ENCODE results near the gene RBPMS2.
A peak's percentile ranks its signal among the peaks of the same experiment; 100 is the strongest.

RBPMS2 gene

GRCh38 chr15:64731012-64731804, 44.2 kb downstream of the RBPMS2 start:
- DNase-seq (ENCODE audit: low read depth in 2 of 3, low spot score in 1 of 3), result peak; percentile 78 to 90 (median 82)

GRCh38 chr15:64730151-64730550, 45.2 kb downstream of the RBPMS2 start:
- no peak for DNase-seq (ENCODE audit: low read depth in 2 of 3, low spot score in 1 of 3)

GRCh38 chr15:64720188-64720587, 55.2 kb downstream of the RBPMS2 start:
- DNase-seq (ENCODE audit: low read depth in 2 of 3, low spot score in 1 of 3), result no peak

- DNase-seq (ENCODE audit: low read depth in 2 of 3, low spot score in 1 of 3), result no peak
Measured at GRCh38 chr15:64717735-64718495, 57.5 kb downstream of the RBPMS2 start.

- no peak for DNase-seq (ENCODE audit: low read depth in 2 of 3, low spot score in 1 of 3)
Measured at GRCh38 chr15:64717130-64717529, 58.3 kb downstream of the RBPMS2 start.

GRCh38 chr15:64716452-64716851, 58.9 kb downstream of the RBPMS2 start:
- no peak for DNase-seq (ENCODE audit: low read depth in 2 of 3, low spot score in 1 of 3)

- DNase-seq (ENCODE audit: low read depth in 2 of 3, low spot score in 1 of 3), result no peak
Measured at GRCh38 chr15:64713592-64713991, 61.8 kb downstream of the RBPMS2 start.

GRCh38 chr15:64712353-64712752, 63.0 kb downstream of the RBPMS2 start:
- no peak for DNase-seq (ENCODE audit: low read depth in 2 of 3, low spot score in 1 of 3)

GRCh38 chr15:64710676-64711428, 64.5 kb downstream of the RBPMS2 start:
- DNase-seq (ENCODE audit: low read depth in 2 of 3, low spot score in 1 of 3), result no peak

- DNase-seq (ENCODE audit: low read depth in 2 of 3, low spot score in 1 of 3), result no peak
Measured at GRCh38 chr15:64706011-64706911, 69.1 kb downstream of the RBPMS2 start.

GRCh38 chr15:64705006-64705405, 70.4 kb downstream of the RBPMS2 start:
- DNase-seq (ENCODE audit: low read depth in 2 of 3, low spot score in 1 of 3), result no peak

- no peak for DNase-seq (ENCODE audit: low read depth in 2 of 3, low spot score in 1 of 3)
Measured at GRCh38 chr15:64703632-64703959, 71.8 kb downstream of the RBPMS2 start.

- DNase-seq (ENCODE audit: low read depth in 2 of 3, low spot score in 1 of 3), result peak; percentile 92 to 97 (median 94)
Measured at GRCh38 chr15:64702816-64703631, 72.4 kb downstream of the RBPMS2 start.

GRCh38 chr15:64701482-64702184, 73.8 kb downstream of the RBPMS2 start:
- no peak for DNase-seq (ENCODE audit: low read depth in 2 of 3, low spot score in 1 of 3)

GRCh38 chr15:64701051-64701450, 74.3 kb downstream of the RBPMS2 start:
- no peak for DNase-seq (ENCODE audit: low read depth in 2 of 3, low spot score in 1 of 3)

- no peak for DNase-seq (ENCODE audit: low read depth in 2 of 3, low spot score in 1 of 3)
Measured at GRCh38 chr15:64699751-64700388, 75.5 kb downstream of the RBPMS2 start.

GRCh38 chr15:64698823-64699222, 76.6 kb downstream of the RBPMS2 start:
- DNase-seq (ENCODE audit: low read depth in 2 of 3, low spot score in 1 of 3), result no peak

GRCh38 chr15:64697911-64698369, 77.4 kb downstream of the RBPMS2 start:
- DNase-seq (ENCODE audit: low read depth in 2 of 3, low spot score in 1 of 3), result peak; percentile 34 to 41 (median 38)

- DNase-seq (ENCODE audit: low read depth in 2 of 3, low spot score in 1 of 3), result no peak
Measured at GRCh38 chr15:64696481-64696880, 78.9 kb downstream of the RBPMS2 start.
